SK-N-SH (cell line): ENCODE measurements around the gene MAPRE3.

Experiments used
- MAX ChIP-seq: IDR thresholded peaks from 2 replicates; pipeline ENCODE4 v1.4.0; 2012; ENCODE audit warnings: low read depth
- NRF1 ChIP-seq: IDR thresholded peaks from 2 replicates; pipeline ENCODE4 v1.6.1; 2012; ENCODE audit warnings: low read depth, mild to moderate bottlenecking, low read length

GRCh38 chr2:26983746-26984145 is 13.3 kb downstream of the MAPRE3 start:
- TF ChIP-seq MAX (no peak), NRF1 (no peak)
